Right lobe of liver (tissue), 4 donors: ENCODE data around the gene C2CD3.

Experiments used
- POLR2A ChIP-seq: fragments of 450-650 bp; IDR thresholded peaks from one replicate; pipeline ENCODE4 v1.6.1; 2017; ENCODE audit warnings: antibody characterized with exemption, mild to moderate bottlenecking
- TF ChIP-seq, protein P1 (sequence below), 4 donors: fragments of 200-600 bp in 3 of 4; fragments of 450-650 bp in 1 of 4; IDR thresholded peaks; one replicate each; pipeline versions ENCODE4 v1.5.1 to v1.8.0; 2016 to 2022; ENCODE audit warnings: antibody characterized with exemption in 4 of 4, mild to moderate bottlenecking in 2 of 4
- donor health status: DM: no; HTN: no; CAD: no.
- donor health status: DM: no; HTN: no; CAD: no.
- donor health status: DM: no; HTN: yes; CAD: no.

DNA sequence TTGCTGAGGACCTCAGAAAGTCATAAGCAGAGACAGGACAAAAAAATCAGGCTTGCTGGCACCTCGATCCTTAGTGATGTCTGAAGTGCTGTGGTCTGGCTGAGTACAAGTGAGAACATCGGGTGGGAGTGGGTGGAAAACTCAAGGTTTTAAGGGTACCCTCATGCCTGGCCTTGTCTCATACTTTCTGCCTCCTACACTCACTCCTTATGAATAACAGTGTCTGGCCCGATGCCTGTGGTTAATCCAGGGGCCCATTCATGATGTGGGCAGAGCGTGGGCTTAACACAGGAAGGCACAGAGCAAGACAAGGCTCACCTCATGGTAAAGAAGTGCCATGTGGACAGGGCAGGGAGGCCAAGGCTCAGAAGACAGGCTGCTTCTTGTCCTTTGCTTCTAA, 150.9 kb downstream of the C2CD3 start:
- TF ChIP-seq, protein P1, sequence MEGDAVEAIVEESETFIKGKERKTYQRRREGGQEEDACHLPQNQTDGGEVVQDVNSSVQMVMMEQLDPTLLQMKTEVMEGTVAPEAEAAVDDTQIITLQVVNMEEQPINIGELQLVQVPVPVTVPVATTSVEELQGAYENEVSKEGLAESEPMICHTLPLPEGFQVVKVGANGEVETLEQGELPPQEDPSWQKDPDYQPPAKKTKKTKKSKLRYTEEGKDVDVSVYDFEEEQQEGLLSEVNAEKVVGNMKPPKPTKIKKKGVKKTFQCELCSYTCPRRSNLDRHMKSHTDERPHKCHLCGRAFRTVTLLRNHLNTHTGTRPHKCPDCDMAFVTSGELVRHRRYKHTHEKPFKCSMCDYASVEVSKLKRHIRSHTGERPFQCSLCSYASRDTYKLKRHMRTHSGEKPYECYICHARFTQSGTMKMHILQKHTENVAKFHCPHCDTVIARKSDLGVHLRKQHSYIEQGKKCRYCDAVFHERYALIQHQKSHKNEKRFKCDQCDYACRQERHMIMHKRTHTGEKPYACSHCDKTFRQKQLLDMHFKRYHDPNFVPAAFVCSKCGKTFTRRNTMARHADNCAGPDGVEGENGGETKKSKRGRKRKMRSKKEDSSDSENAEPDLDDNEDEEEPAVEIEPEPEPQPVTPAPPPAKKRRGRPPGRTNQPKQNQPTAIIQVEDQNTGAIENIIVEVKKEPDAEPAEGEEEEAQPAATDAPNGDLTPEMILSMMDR (IDR thresholded peaks at IDR 0.05), result no peak
- TF ChIP-seq POLR2A, result no peak
